Measurements from ENCODE around the gene HPF1. TPM values are rescaled to one million over a fixed set of nuclear protein-coding genes. Genes with fewer than 3 reads are reported as not detected.

The HPF1 gene
- total and polyA plus RNA-seq, 8 donors = 0.58 to 27.1 (median 20.4) TPM; not detected in 1

DNA sequence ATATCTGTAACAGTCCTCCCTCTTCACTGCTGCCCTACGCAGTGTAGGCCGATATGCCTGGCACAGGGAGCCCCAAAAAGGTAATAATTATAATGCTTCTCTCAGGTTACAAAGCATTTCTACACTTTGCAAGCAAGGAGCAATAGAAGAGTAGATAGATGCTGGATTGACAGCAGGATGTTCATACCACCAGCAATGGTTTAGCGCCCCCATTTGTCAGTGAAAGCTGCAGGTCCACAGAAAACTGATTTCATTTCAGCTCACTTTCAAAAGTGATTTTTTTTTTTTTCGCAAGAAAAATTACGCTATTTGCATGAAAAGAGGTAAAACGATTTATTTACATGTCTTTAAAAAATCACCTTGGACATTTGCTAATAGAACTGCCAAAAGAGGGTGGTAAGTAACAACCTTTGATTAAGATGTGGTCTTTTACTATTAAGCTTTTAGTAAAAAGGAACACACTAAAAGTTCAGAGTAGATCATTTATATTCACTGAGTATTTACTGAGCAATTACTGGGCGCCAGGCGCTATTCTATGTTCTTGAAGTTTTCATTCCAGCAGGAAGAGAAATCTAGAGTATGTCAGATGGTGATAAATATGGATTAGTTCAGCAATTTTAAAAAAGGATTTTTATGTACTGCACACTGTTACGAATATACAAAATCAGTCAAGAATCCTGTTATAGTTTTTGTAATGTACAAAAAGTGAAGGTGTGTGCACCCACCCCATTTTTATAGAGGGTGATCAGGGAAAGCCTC, 34.4 kb downstream of the HPF1 start:
- TF ChIP-seq EP300 (IDR thresholded peaks at IDR 0.05) = no peak
- TF ChIP-seq POLR2A (IDR thresholded peaks at IDR 0.05) = no peak
- TF ChIP-seq, protein P1, sequence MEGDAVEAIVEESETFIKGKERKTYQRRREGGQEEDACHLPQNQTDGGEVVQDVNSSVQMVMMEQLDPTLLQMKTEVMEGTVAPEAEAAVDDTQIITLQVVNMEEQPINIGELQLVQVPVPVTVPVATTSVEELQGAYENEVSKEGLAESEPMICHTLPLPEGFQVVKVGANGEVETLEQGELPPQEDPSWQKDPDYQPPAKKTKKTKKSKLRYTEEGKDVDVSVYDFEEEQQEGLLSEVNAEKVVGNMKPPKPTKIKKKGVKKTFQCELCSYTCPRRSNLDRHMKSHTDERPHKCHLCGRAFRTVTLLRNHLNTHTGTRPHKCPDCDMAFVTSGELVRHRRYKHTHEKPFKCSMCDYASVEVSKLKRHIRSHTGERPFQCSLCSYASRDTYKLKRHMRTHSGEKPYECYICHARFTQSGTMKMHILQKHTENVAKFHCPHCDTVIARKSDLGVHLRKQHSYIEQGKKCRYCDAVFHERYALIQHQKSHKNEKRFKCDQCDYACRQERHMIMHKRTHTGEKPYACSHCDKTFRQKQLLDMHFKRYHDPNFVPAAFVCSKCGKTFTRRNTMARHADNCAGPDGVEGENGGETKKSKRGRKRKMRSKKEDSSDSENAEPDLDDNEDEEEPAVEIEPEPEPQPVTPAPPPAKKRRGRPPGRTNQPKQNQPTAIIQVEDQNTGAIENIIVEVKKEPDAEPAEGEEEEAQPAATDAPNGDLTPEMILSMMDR (IDR thresholded peaks at IDR 0.05) = peak in 1 of 7 experiments; percentile 9
- no peak for TF ChIP-seq POLR2AphosphoS5 (IDR thresholded peaks at IDR 0.05)
- Histone ChIP-seq H3K27me3 (no peaks in the 10 kb centered on the region), H3K36me3 (peaks cover 7 to 36% (median 30%) of the 10 kb centered on the region in 4 donors), H3K9me3 (no peaks in the 10 kb centered on the region), H3K4me3 (no peak overlapping the region), H3K27ac (no peak overlapping the region), H3K4me1 (no peaks in the 10 kb centered on the region)
- peak in 1 of 2 donors; percentile 29 for DNase-seq
- intact Hi-C loops (cut with DNase I; ENCODE audit: low total_unique reads) = no loop called here
- WGBS, 5 donors = 86 to 88% (median 87%) methylated on average over 9 of the region's 9 CpGs

DNA sequence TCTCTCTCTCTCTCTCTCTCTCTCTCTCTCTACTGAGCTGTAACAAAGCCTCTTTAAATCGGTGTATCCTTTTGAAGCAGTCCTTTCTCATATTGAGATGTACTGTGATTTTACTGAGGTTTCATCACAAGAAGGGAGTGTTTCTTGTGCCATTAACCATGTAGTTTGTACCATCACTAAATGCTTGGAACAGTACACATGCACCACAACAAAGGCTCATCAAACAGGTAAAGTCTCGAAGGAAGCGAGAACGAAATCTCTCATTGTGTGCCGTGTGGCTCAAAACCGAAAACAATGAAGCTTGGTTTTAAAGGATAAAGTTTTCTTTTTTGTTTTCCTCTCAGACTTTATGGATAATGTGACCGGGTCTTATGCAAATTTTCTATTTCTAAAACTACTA, 37.2 kb downstream of the HPF1 start:
- DNase-seq = no peak
- intact Hi-C loops (cut with DNase I; ENCODE audit: low total_unique reads) = no loop called here
- WGBS, 5 donors = 91 to 97% (median 94%) methylated on average over 7 of the region's 7 CpGs
- Histone ChIP-seq H3K27me3 (no peaks in the 10 kb centered on the region), H3K4me1 (no peaks in the 10 kb centered on the region), H3K27ac (no peak overlapping the region), H3K4me3 (no peak overlapping the region), H3K9me3 (no peaks in the 10 kb centered on the region), H3K36me3 (peaks cover 7 to 47% (median 37%) of the 10 kb centered on the region in 4 donors)
- TF ChIP-seq POLR2A (IDR thresholded peaks at IDR 0.05) = no peak
- no peak for TF ChIP-seq POLR2AphosphoS5 (IDR thresholded peaks at IDR 0.05)
- no peak for TF ChIP-seq EP300 (IDR thresholded peaks at IDR 0.05)
- TF ChIP-seq, protein P1 (IDR thresholded peaks at IDR 0.05) = no peak

DNA sequence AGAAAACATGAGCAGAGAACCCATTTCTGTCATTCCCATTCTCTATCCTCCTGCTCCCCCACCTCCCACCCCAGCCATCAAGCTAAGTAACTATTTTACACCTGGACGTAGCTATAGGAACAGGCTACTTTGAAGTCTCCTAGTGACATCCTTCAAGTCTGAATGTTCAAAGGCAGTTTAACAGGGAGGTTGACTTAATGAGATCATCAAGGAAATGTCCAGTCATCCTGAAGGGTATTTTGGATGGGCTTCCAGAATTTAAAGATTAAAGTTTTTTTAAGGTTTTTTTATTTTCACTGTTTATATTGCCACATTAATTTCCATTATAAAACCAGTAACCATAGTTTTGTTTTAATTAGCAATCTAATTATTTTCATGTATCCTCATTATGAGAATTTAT, 41.1 kb downstream of the HPF1 start:
- H3K9me3 ChIP-seq = no peaks in the 10 kb centered on the region
- no peak overlapping the region for H3K27ac ChIP-seq
- TF ChIP-seq POLR2A (IDR thresholded peaks at IDR 0.05) (no peak), POLR2AphosphoS5 (IDR thresholded peaks at IDR 0.05) (no peak), EP300 (IDR thresholded peaks at IDR 0.05) (no peak)
- TF ChIP-seq, protein P1 (IDR thresholded peaks at IDR 0.05) = no peak
- H3K4me3 ChIP-seq = no peak overlapping the region
- H3K4me1 ChIP-seq = no peaks in the 10 kb centered on the region
- peaks cover 12 to 63% (median 60%) of the 10 kb centered on the region in 4 donors for H3K36me3 ChIP-seq
- DNase-seq = no peak
- 73 to 97% (median 87%) methylated on average over 1 of the region's 1 CpG for WGBS, 5 donors
- intact Hi-C loops (cut with DNase I; ENCODE audit: low total_unique reads) = no loop called here
- no peaks in the 10 kb centered on the region for H3K27me3 ChIP-seq

DNA sequence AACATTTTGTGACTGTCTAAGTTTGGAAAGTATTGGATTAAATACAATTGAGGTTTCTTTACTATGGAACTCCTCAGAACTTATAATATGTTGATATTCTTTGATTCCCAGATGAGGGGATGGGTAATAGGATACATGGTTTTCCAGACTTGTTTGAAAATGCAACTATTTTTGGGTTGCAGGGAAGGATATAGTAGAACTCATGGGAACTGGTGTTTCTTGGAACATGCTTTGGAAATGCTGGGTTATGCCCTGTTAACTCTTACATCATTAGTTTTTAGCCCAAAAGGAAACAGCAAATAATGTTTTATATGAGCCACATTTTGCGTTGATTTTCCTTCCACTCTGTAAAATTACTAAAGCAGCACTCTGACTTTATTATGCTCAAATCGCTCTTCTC, 41.9 kb downstream of the HPF1 start:
- DNase-seq = no peak
- Histone ChIP-seq H3K9me3 (no peaks in the 10 kb centered on the region), H3K4me1 (no peaks in the 10 kb centered on the region), H3K27ac (no peak overlapping the region), H3K36me3 (peaks cover 12 to 67% (median 61%) of the 10 kb centered on the region in 4 donors), H3K27me3 (no peaks in the 10 kb centered on the region), H3K4me3 (no peak overlapping the region)
- intact Hi-C loops (cut with DNase I; ENCODE audit: low total_unique reads) = no loop called here
- TF ChIP-seq, protein P1 (IDR thresholded peaks at IDR 0.05) = no peak
- TF ChIP-seq EP300 (IDR thresholded peaks at IDR 0.05) (no peak), POLR2AphosphoS5 (IDR thresholded peaks at IDR 0.05) (no peak), POLR2A (IDR thresholded peaks at IDR 0.05) (no peak)
- WGBS, 5 donors = 91 to 98% (median 95%) methylated on average over 2 of the region's 2 CpGs
